HAP-1 (cell line): ENCODE data around the gene SLC10A6.
A peak's percentile ranks its signal among the peaks of the same experiment; 100 is the strongest.

Experiments
- DNase-seq, 2 experiments: peaks; one replicate each; pipeline ENCODE4 v3.0.0-alpha.2; 2016 to 2020; ENCODE audit warnings: low spot score in 2 of 2
- H3K27me3 ChIP-seq: fragments of 250-450 bp; sonication (Bioruptor Pico); 2 replicates; pipeline ENCODE4 v1.5.1; 2020; ENCODE audit warnings: low read depth, mild to moderate bottlenecking, moderate library complexity
- H3K36me3 ChIP-seq: fragments of 250-450 bp; sonication (Bioruptor Pico); replicated peaks from 2 replicates; pipeline ENCODE4 v1.5.1; 2020; ENCODE audit warnings: mild to moderate bottlenecking
- H3K4me1 ChIP-seq: fragments of 250-450 bp; sonication (Bioruptor Pico); 2 replicates; pipeline ENCODE4 v1.5.1; 2020; ENCODE audit warnings: mild to moderate bottlenecking
- H3K4me3 ChIP-seq: fragments of 250-450 bp; sonication (Bioruptor Pico); 2 replicates; pipeline ENCODE4 v1.5.1; 2020; ENCODE audit warnings: mild to moderate bottlenecking, moderate library complexity
- H3K9me3 ChIP-seq: fragments of 250-450 bp; sonication (Bioruptor Pico); 2 replicates; pipeline ENCODE4 v1.5.1; 2020; ENCODE audit warnings: mild to moderate bottlenecking, moderate library complexity
- in situ Hi-C: fragments of 300-500 bp; cut with MboI; formaldehyde crosslinking; loops from 3 replicates; pipeline ENCODE4 v1.14.3; 2020; ENCODE audit warnings: low sequenced_read_pairs, inconsistent platforms, mixed read lengths

The SLC10A6 gene

GRCh38 chr4:86791126-86791525 lies 58.1 kb downstream of the SLC10A6 start:
- Histone ChIP-seq H3K4me1 (peaks cover 15% of the 10 kb centered on the region), H3K36me3 (peaks cover 7% of the 10 kb centered on the region; the same call in 1 of the 2 replicates), H3K4me3 (no peak overlapping the region), H3K27me3 (no peaks in the 10 kb centered on the region), H3K9me3 (no peaks in the 10 kb centered on the region; the same call in 1 of the 2 replicates)
- peak in 1 of 2 experiments; percentile 34 for DNase-seq
- in situ Hi-C loops = no loop called here

GRCh38 chr4:86788826-86789225 lies 60.4 kb downstream of the SLC10A6 start:
- Histone ChIP-seq H3K27me3 (no peaks in the 10 kb centered on the region), H3K4me1 (peaks cover 15% of the 10 kb centered on the region), H3K9me3 (no peaks in the 10 kb centered on the region), H3K36me3 (peaks cover 7% of the 10 kb centered on the region; the same call in 1 of the 2 replicates), H3K4me3 (no peak overlapping the region)
- DNase-seq = peak; percentile 17 to 85
- in situ Hi-C loops = no loop called here

- no peaks in the 10 kb centered on the region for H3K27me3 ChIP-seq
- DNase-seq = peak; percentile 53 to 65
- in situ Hi-C loops = no loop called here
- H3K36me3 ChIP-seq = peaks cover 3% of the 10 kb centered on the region; the same call in 1 of the 2 replicates
- peaks cover 14% of the 10 kb centered on the region for H3K4me1 ChIP-seq
- H3K9me3 ChIP-seq = no peaks in the 10 kb centered on the region
- H3K4me3 ChIP-seq = no peak overlapping the region
Observed at GRCh38 chr4:86778175-86778574, 71.0 kb downstream of the SLC10A6 start.

DNA sequence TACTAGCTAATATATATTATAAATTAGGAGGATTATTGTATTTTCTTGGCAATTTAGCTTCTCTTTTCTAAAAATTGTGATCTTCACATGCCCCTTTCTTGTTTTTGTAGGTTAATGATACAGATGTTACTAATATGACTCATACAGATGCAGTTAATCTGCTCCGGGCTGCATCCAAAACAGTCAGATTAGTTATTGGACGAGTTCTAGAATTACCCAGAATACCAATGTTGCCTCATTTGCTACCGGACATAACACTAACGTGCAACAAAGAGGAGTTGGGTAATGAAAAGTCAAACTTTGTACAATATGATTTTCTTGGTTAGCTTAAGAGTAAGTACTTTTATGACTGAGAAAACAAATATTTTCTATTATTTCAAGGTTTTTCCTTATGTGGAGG lies 74.1 kb downstream of the SLC10A6 start:
- Histone ChIP-seq H3K4me3 (no peak overlapping the region), H3K4me1 (peaks cover 14% of the 10 kb centered on the region), H3K36me3 (peaks cover 6% of the 10 kb centered on the region; the same call in 1 of the 2 replicates), H3K27me3 (no peaks in the 10 kb centered on the region), H3K9me3 (no peaks in the 10 kb centered on the region)
- no peak for DNase-seq
- in situ Hi-C loops = no loop called here
